GM12878 (cell line): ENCODE results near the gene SAC3D1. TPM values are rescaled to one million over a fixed set of nuclear protein-coding genes. Genes with fewer than 3 reads are reported as not detected.

Source experiments
- E4F1 ChIP-seq: fragments of 450-650 bp; IDR thresholded peaks from 2 replicates; pipeline ENCODE4 v1.6.1; 2018; ENCODE audit warnings: borderline replicate concordance, mild to moderate bottlenecking; ENCODE audit not compliant: partially characterized antibody
- ESRRA ChIP-seq: IDR thresholded peaks from 2 replicates; pipeline ENCODE4 v1.6.1; 2012; ENCODE audit warnings: mild to moderate bottlenecking, low read length, improper control_type of control experiment
- ETV6 ChIP-seq, 2 experiments: fragments of 450-650 bp in 1 of 2; IDR thresholded peaks in 1 of 2; conservative IDR thresholded peaks in 1 of 2; 2 replicates each; pipeline ENCODE4 v1.6.1; 2014; ENCODE audit warnings: antibody characterized with exemption in 1 of 2, borderline replicate concordance in 1 of 2, low read depth in 1 of 2, mild to moderate bottlenecking in 1 of 2, moderate library complexity in 1 of 2
- FOXM1 ChIP-seq: IDR thresholded peaks from 2 replicates; pipeline ENCODE4 v1.6.1; 2012; ENCODE audit warnings: low read depth, mild to moderate bottlenecking, inconsistent platforms, low read length, moderate library complexity
- IKZF1 ChIP-seq: fragments of 450-650 bp; conservative IDR thresholded peaks from 2 replicates; pipeline ENCODE4 v1.6.1; 2017; ENCODE audit warnings: antibody characterized with exemption, mild to moderate bottlenecking
- IKZF2 ChIP-seq, 2 experiments: fragments of 450-650 bp; IDR thresholded peaks; 2 replicates each; pipeline ENCODE4 v1.6.1; 2017; ENCODE audit warnings: mild to moderate bottlenecking in 2 of 2, moderate library complexity in 2 of 2
- LARP7 ChIP-seq: fragments of 450-650 bp; IDR thresholded peaks from 2 replicates; pipeline ENCODE4 v1.6.1; 2017; ENCODE audit warnings: mild to moderate bottlenecking
- MTA2 ChIP-seq: fragments of 450-650 bp; IDR thresholded peaks from 2 replicates; pipeline ENCODE4 v1.6.1; 2016; ENCODE audit warnings: low read depth, mild to moderate bottlenecking, moderate library complexity
- NFYA ChIP-seq: IDR thresholded peaks from 2 replicates; pipeline ENCODE4 v1.6.1; 2011; ENCODE audit warnings: low read depth, mild to moderate bottlenecking, low read length, improper control_type of control experiment, borderline replicate concordance
- PBX3 ChIP-seq: IDR thresholded peaks from 2 replicates; pipeline ENCODE4 v1.6.1; 2011; ENCODE audit warnings: mild to moderate bottlenecking, low read depth, low read length, moderate library complexity; ENCODE audit not compliant: insufficient replicate concordance
- RELB ChIP-seq: fragments of 450-650 bp; IDR thresholded peaks from 2 replicates; pipeline ENCODE4 v1.6.1; 2017; ENCODE audit warnings: low read depth, mild to moderate bottlenecking, moderate library complexity
- SMARCA5 ChIP-seq: fragments of 450-650 bp; IDR thresholded peaks from 2 replicates; pipeline ENCODE4 v1.6.1; 2017; ENCODE audit warnings: mild to moderate bottlenecking
- STAT1 ChIP-seq: fragments of 450-650 bp; conservative IDR thresholded peaks from 2 replicates; pipeline ENCODE4 v1.6.1; 2014; ENCODE audit warnings: antibody characterized with exemption, mild to moderate bottlenecking
- TAF1 ChIP-seq: IDR thresholded peaks from 2 replicates; pipeline ENCODE4 v1.6.1; 2011; ENCODE audit warnings: mild to moderate bottlenecking, low read depth, low read length, borderline replicate concordance
- TCF12 ChIP-seq: IDR thresholded peaks from 2 replicates; pipeline ENCODE4 v1.6.1; 2011; ENCODE audit warnings: low read depth, mild to moderate bottlenecking, low read length
- polyA plus RNA-seq, 11 experiments: library from polyadenylated mRNA; depleted of rRNA in 4 of 11; unstranded in 6 of 11; stranded (reverse) in 5 of 11; fragments of >200 nt; fragmentation: Nextera tagmentation in 4 of 11; fragmentation: Illumina TruSeq in 1 of 11; extraction: Ambion mirVana in 4 of 11; extraction: Trizol in 1 of 11; gene quantifications; 1 replicate in 1 of 11; 2 replicates in 10 of 11; pipeline versions ENCODE4 v1.2.1 to v1.2.3, GENCODE V29; 2011 to 2016; ENCODE audit warnings: inconsistent platforms in 2 of 11, missing spikeins in 2 of 11, low read depth in 1 of 11
- total RNA-seq, 4 experiments: library from RNA; depleted of rRNA in 3 of 4; stranded (reverse); fragments of >200 nt in 3 of 4; fragmentation: Illumina TruSeq in 1 of 4; extraction: Trizol in 1 of 4; gene quantifications; 2 replicates each; pipeline versions ENCODE4 v1.2.1 to v1.2.3, GENCODE V29; 2013 to 2021

The SAC3D1 gene
- total and polyA plus RNA-seq, 10 of the 15 experiments (the other 5 are each of a cell fraction or from before 2014, with no cell fraction given): 0.16 to 44.6 (median 12.1) TPM

GRCh38 chr11:65053827-65054508 is 13.0 kb downstream of the SAC3D1 start (continued):
- TF ChIP-seq E4F1 (no peak), ESRRA (no peak), ETV6 (conservative IDR thresholded peaks at IDR 0.05 in 1 of 2, IDR thresholded peaks at IDR 0.05 in 1 of 2; ENCODE audit: borderline replicate concordance in 1 of 2, low read depth in 1 of 2) (peak in 1 of 2 experiments; percentile 39; a peak in 1 of 4 replicates), FOXM1 (no peak), IKZF2 (IDR thresholded peaks at IDR 0.05) (peak; percentile 26 to 38; a peak in 2 of 4 replicates), SMARCA5 (no peak), TCF12 (peak; percentile 24; the same call in 1 of the 2 replicates), LARP7 (no peak), IKZF1 (peak; percentile 47; the same call in 1 of the 2 replicates), STAT1 (no peak), TAF1 (no peak), PBX3 (no peak), MTA2 (no peak), RELB (no peak), NFYA (no peak)
